IPS DF 4.7 (cell line): ENCODE data around the gene RIMBP3C.
"Not testable (repeated sequence)": the region's sequence is repeated elsewhere in the genome, so short reads cannot be mapped to it uniquely, and the experiment has no call there.

Experiments
- DNase-seq: peaks from one replicate; pipeline ENCODE4 v3.0.0-alpha.2; 2013; ENCODE audit warnings: low spot score; ENCODE audit errors: extremely low read depth

The RIMBP3C gene

DNA sequence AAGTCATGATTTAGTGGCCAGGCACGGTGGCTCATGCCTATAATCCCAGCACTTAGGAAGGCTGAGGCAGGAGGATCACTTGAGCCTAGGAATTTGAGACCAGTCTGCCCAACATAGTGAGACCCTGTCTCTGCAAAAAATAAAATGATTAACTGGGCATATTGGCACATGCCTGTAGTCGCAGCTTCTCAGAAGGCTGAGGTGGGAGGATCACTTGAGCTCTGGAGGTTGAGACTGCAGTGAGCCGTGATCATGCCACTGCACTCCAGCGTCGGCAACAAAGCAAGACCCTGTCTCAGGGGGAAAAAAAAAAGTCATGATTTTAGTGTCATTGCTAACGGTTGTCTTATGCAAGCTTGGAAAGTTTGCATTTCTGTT lies 28.2 kb upstream of the RIMBP3C start:
- DNase-seq, result no peak

- DNase-seq, result no peak
Observed at GRCh38 chr22:21573750-21574494, 22.7 kb upstream of the RIMBP3C start.

GRCh38 chr22:21573293-21573734 lies 22.1 kb upstream of the RIMBP3C start:
- DNase-seq, result no peak

- no peak for DNase-seq
Observed at GRCh38 chr22:21571679-21572078, 20.4 kb upstream of the RIMBP3C start.

DNA sequence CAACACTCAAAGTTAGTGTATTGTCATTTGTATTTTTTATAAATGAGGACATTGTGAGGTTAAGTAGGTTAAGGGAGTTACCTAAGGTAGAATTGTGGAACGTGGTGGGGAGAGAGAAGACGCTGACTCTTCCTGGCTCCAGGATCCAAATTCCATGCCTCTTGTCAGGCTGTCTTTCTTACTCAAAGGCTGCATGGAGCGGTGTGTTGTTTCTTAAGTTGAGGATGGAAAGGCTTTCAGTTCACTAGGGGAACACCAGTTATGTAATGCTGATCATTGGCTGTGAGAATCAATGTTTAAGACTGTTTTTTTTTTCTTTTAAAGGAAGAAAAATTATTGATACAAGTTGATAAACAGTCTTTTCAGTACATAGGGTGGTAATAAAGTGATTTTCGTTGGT lies 19.1 kb upstream of the RIMBP3C start:
- DNase-seq, result no peak

GRCh38 chr22:21569459-21570170 lies 18.4 kb upstream of the RIMBP3C start:
- no peak for DNase-seq

DNA sequence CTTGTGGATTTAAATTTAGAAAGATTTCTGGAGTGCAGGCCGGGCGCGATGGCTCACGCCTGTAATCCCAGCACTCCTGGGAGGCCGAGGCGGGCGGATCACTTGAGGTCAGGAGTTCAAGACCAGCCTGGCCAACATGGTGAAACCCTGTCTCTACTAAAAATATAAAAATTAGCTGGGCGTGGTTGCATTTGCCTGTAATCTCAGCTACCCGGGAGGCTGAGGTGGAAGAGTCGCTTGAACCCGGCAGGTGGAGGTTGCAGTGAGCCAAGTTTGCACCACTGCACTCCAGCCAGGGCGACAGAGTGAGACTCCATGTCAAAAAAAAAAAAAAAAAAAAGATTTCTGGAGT lies 17.8 kb upstream of the RIMBP3C start:
- not testable (repeated sequence) for DNase-seq

DNA sequence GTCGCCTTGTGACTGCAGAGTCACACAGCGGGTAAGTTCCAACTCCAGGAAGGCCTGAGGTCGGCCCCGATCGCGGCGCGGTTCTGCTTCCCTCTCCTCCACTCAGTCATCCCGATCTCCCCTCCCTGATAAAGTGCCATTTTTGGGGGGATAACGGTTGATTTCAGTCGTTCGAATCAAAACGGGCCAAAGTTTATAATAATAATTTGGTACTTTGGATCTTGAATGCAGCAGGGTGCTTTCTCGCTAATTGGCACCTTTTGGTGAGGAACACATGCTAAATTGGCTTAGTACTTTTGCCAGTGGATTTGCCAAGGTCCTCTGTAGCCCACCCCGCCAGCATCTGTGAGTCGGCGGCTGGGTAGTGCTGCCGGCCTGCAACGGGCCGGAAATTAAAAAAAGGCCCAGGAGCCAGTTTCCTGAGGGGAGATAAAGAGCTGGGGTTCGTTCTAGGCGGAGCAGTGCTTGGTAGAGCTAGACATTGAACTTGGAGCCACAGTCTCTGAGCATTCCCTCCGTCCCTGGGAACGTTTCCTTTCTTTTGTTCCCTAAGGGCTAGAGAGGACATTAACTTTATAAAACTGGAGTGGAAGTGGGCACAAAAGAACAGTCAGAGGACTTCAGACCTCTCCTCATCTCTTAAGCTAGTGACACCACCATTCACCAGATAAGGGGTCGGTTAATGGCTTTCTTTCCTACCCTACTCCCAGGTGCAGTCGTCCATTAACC lies 17.2 kb upstream of the RIMBP3C start:
- no peak for DNase-seq

GRCh38 chr22:21567456-21568346 lies 16.4 kb upstream of the RIMBP3C start, which contains the start of gene UBE2L3:
TSS of gene UBE2L3 (plus strand) at chr22:21567714. CDS start at chr22:21567745, 31 bp downstream.
- no peak for DNase-seq

DNA sequence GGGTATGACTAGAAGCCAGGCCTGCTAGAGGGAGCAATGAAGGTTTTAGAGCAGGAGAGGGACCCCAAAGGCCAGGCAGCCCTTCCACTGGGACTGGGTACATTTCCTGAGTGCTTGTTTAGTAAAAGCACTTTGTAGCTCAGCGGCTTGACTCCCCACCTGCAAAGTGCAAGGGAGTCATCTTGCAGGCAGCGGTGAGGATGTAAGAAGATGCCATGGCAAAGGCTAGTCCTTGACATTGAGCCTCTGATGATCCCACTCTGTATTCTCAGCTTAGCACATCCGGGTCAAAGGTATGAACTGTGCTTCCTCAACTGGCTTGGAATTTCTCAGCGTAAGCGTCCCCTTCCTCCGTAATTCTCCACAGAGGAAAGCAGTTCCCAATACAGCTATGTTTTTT lies 13.2 kb upstream of the RIMBP3C start:
- no peak for DNase-seq

DNA sequence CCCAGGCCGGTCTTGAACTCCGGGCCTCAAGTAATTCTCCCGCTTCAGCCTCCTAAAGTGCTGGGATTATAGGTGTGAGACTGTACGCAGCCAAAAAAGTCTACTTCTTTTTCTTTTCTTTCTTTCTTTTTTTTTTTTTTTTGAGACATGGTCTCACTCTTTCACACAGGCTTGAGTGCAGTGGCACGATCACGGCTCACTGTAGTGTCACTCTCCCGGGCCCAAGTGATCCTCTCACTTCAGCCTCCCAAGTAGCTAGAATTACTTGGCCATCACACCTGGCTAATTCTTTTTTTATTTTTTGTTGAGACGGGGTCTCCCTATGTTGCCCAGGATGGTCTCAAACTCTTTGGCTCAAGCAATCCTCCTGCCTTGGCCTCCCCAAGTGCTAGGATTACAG lies 12.7 kb upstream of the RIMBP3C start:
- DNase-seq, result no peak

GRCh38 chr22:21560657-21561056 lies 9.4 kb upstream of the RIMBP3C start:
- DNase-seq, result not testable (repeated sequence)

DNA sequence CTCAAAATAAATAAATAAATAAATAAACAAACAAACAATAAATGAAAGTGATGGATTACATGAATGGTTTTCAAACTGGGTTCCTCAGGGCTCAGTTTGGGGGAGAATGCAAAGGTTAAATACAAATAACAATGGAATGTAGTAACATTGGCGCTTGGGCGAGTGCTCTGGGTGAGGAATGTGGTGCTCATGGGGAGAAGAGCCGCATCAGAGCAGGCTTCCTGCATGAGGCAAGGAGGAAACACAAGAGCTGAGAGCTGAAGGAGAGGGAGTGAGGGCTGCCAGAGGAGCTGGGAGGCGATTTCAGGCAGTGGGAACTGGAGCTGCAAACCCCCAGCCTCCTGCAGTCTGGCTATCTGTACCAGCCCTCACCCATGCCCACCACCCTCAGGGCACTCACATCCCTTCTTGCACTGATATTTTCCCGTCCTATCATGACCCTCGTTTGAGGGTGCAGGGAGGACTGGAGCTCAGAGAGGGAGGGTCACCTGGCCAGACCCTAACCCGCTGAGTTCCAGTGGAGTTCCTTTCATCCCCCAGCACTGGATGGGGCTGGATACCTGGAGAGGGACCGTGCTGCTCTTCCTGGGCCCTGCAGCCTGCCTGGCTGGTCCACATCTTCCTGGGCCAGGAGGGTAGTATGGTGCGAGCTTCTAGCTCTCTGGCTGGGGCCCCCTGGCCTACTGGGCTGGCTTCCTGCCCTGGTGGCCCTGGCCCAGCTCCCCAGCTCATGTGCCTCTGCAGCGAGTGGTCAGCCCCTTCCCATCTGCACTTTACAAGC lies 8.3 kb upstream of the RIMBP3C start:
- DNase-seq, result not testable (repeated sequence)

GRCh38 chr22:21550678-21551047 lies 598 bp downstream of the RIMBP3C start:
- DNase-seq, result not testable (repeated sequence)

GRCh38 chr22:21550008-21550677 lies 1.1 kb downstream of the RIMBP3C start:
- not testable (repeated sequence) for DNase-seq

DNA sequence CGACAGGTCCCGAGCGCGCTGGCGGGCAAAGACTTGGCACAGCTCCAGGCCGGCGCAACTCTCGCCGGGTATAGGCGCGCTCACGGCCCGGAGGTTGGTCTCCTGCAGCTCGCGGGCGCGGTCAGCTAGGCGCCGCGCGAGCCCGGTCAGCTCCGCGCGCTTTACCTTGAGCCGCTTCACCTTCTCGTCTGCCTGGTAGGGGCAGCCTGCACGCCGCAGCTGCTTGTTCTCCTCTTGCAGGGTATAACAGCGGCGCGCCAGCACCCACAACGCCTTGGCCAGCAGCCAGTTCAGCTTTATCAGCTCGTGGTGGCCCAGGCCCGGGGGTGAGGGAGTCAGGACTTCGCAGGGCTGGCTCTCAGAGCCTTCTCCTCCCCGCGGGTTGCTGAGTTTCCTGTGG lies 1.7 kb downstream of the RIMBP3C start:
- DNase-seq, result not testable (repeated sequence)

GRCh38 chr22:21544432-21545322 lies 6.6 kb downstream of the RIMBP3C start:
- not testable (repeated sequence) for DNase-seq

- not testable (repeated sequence) for DNase-seq
Observed at GRCh38 chr22:21539862-21540261, 11.4 kb downstream of the RIMBP3C start.
